ENCODE measurements around the gene C11orf68.
"Not testable (repeated sequence)": the region's sequence is repeated elsewhere in the genome, so short reads cannot be mapped to it uniquely, and the experiment has no call there.

C11orf68 gene

DNA sequence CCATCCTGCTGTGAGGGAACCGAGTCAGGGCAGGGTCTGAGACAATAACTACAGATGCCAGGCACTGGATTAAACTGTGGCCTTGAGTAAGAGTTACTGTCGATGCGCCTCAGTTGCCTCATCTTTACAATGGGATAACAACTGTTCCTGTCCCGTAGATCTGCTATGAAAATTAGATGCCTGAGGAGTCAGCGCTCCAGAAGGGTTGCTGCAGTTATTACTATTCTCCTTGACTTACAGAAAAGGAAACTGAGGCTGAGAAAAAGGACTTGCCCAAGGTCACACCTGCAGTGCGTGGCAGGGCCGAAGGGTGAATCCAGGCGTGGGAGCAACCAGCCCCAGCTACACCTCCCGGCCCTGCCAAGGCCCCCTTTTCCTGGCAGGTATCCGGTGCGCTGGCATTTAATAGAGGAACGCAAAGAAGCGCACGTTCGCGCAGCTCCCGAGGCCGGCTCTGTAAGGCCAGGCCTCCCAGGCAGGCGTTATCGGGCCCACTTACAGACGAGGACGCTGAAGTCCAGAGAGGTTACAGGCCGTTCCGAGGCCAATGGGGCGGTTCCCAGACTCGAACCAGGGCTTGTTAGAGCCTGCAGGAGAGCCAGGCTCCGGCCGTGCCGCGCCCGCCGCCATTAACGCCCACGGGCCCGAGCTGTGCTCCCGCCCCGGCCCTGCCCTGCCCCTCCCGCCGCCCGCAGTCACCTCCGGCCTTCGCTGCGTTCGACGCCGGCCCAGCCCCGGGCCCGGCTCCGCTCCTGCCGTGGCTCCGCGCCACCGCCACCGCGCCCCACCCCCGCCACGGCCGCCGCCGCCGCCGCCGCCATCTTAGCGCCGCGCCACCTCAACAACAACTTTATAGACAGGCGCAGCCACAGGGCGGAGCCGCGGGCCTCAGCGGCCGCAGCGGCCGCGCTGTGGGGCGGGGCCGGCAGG is at the start of gene C11orf68:
Gene C11orf68, minus strand, starts transcription at position 852 of the 930 bp plus-strand sequence. Its CDS starts 31 bp downstream, at position 821.
- no peak for DNase-seq (ENCODE audit: low read depth in 2 of 2)

DNA sequence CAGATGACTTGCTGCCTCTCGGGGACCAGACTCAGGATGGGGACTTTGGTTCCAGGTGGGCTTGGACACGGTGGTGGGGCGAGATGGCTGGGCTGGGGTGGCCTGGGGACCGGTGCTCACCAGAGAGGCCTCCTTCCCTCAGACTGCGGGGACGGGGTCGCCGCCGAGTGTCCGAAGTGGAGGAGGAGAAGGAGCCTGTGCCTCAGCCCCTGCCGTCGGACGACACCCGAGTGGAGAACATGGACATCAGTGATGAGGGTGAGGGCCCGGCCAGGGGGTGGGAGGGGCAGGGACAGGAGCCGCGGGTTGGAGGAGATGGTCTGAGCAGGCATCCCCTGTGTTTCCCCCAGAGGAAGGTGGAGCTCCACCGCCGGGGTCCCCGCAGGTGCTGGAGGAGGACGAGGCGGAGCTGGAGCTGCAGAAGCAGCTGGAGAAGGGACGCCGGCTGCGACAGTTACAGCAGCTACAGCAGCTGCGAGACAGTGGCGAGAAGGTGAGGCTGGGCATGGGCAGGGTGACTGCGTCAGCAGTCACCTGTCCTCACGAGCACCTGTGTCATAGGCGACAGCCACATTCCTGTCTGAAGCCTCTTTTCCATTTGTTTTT is 48.6 kb upstream of the C11orf68 start:
- DNase-seq (ENCODE audit: low read depth in 2 of 2), result no peak

DNA sequence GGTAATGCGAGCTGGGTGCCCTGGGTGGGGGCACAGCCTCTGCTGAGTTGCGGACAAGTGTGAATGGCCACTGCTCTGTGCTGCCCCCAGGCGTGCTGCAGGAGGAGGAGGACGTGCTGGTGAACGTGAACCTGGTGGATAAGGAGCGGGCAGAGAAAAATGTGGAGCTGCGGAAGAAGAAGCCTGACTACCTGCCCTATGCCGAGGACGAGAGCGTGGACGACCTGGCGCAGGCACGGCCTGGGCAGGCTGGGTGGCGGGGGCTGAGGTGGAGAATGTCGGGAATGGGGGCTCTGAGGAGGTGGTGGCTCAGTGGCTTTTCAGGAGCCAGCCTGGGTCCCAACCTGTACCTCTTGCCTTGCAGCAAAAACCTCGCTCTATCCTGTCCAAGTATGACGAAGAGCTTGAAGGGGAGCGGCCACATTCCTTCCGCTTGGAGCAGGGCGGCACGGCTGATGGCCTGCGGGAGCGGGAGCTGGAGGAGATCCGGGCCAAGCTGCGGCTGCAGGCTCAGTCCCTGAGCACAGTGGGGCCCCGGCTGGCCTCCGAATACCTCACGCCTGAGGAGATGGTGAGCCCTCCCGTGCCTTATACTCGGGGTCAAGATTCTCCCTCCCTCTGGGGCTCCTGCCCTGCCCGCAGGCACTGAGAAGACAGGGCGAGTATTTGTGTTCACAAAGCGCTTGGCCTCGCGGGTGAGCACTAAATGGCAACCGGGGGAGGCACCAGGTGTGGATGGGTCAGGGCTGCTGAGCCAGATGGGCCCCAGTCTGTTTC is 47.3 kb upstream of the C11orf68 start:
- DNase-seq (ENCODE audit: low read depth in 2 of 2), result no peak

GRCh38 chr11:65964906-65965305 is 46.0 kb upstream of the C11orf68 start:
- no peak for DNase-seq (ENCODE audit: low read depth in 2 of 2)

- DNase-seq (ENCODE audit: low read depth in 2 of 2), result no peak
Observed at GRCh38 chr11:65962141-65962564, 43.3 kb upstream of the C11orf68 start.

DNA sequence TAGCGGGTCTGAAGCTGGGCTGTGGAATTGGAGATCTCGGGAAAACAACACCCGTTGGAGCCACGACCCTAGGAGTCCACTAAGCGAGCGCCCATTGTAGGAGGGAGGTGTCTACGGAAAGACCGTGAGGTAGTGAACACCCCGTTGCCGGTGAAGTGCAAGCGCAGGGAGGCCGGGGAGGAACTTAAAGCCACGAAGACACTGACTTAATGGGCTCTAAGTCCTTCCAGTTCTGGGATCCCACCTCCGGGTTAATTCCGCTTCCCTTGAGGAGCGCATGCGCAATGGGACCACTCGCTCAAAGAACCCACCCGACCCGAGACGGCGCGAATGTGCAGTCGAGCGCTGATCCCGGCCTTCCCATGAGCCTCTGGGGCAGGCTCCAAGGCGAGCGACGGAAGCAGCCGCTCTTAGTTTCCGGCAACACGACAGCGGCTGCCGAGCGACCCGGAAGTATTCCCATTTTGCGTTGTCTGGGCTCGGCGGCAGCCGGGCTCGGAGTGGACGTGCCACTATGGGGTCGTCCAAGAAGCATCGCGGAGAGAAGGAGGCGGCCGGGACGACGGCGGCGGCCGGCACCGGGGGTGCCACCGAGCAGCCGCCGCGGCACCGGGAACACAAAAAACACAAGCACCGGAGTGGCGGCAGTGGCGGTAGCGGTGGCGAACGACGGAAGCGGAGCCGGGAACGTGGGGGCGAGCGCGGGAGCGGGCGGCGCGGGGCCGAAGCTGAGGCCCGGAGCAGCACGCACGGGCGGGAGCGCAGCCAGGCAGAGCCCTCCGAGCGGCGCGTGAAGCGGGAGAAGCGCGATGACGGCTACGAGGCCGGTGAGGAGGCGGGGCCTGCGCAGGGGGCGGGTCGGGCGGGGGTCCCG is 42.6 kb upstream of the C11orf68 start, which contains the start of gene SART1:
Gene SART1, plus strand, starts transcription at position 468 of the 874 bp plus-strand sequence. Its CDS starts 47 bp downstream, at position 515.
- peak; percentile 93 to 95 for DNase-seq (ENCODE audit: low read depth in 2 of 2)

GRCh38 chr11:65960824-65961266 is 42.0 kb upstream of the C11orf68 start:
- DNase-seq (ENCODE audit: low read depth in 2 of 2), result no peak

DNA sequence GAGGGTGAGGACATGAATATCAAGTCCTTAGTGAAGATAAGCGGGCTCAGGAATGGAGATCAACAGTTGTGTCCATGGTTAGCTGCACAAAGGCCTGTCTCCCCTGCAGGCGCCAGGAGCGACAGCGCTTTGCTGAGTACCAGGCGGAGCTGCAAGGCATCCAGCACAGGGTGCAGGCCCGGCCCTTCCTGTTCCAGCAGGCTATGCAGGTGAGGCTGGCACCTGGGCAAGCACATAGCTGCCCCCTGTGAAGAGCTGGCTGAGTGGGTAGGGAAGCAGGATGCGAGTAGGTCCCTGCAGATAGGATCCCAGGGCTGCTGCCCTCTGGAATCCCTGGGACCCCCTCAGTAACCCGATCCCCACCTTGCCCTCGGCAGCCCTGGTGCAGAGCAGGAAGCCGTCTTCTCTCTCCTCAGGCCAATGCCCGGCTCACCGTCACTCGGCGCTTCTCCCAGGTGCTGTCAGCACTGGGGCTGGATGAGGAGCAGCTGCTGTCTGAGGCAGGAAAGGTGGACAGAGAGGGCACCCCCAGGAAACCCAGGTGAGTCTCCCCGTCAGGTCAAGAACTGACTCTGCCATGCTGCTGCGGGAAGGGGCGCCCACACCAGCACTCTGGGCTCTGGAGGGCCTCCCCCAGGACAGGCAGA is 40.0 kb upstream of the C11orf68 start:
- DNase-seq (ENCODE audit: low read depth in 2 of 2), result no peak

- DNase-seq (ENCODE audit: low read depth in 2 of 2), result no peak
Observed at GRCh38 chr11:65958291-65958690, 39.4 kb upstream of the C11orf68 start.

GRCh38 chr11:65954771-65955170 is 35.9 kb upstream of the C11orf68 start:
- no peak for DNase-seq (ENCODE audit: low read depth in 2 of 2)

DNA sequence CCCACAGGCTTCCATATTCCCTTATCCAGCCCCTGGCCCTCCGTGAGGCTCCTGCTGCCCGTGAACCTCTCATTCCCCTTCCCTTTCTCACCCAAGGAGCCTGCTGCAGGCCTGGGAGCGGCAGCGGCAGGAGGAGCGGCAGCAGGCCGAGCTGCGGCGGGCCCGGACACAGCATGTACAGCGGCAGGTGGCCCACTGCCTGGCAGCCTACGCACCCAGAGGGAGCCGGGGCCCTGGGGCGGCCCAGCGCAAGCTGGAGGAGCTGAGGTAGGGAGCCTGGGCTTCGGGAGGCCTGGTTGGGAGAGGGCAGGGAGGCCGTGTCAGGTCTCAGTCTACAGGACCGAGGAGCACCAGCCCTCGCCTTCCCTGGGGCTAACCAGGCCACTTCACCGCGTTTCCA is 34.6 kb upstream of the C11orf68 start:
- DNase-seq (ENCODE audit: low read depth in 2 of 2), result no peak

- DNase-seq (ENCODE audit: low read depth in 2 of 2), result no peak
Observed at GRCh38 chr11:65952052-65952521, 33.2 kb upstream of the C11orf68 start.

DNA sequence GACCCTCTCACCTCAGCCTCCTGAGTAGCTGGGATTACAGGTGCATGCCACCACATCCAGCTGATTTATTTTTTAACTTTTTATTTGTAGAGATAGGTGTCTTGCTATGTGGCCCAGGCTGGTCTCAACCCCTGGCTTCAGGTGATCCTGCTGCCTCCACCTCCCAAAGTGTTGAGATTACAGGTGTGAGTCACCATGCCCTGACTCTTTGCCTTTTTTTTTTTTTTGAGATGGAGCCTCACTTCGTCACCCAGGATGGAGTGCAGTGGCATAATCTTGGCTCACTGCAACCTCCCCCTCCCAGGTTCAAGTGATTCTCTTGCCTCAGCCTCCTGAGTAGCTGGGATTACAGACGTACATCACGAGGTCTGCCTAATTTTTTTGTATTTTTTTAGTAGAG is 32.8 kb upstream of the C11orf68 start:
- not testable (repeated sequence) for DNase-seq (ENCODE audit: low read depth in 2 of 2)

DNA sequence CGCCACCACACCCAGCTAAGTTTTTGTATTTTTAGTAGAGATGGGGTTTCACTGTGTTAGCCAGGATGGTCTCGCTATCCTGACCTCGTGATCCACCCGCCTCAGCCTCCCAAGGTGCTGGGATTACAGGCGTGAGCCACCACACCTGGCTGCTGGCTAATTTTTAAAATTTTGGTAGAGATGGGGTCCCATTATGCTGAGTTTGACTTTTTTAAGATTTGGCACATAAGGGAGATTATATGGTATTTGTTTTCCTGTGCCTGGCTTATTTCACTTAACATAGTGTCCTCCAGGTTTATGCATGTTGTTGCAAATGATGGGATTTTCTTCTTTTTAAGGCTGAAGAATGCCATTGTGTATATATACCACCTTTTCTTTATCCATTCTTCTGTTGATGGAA is 31.8 kb upstream of the C11orf68 start:
- DNase-seq (ENCODE audit: low read depth in 2 of 2), result not testable (repeated sequence)

DNA sequence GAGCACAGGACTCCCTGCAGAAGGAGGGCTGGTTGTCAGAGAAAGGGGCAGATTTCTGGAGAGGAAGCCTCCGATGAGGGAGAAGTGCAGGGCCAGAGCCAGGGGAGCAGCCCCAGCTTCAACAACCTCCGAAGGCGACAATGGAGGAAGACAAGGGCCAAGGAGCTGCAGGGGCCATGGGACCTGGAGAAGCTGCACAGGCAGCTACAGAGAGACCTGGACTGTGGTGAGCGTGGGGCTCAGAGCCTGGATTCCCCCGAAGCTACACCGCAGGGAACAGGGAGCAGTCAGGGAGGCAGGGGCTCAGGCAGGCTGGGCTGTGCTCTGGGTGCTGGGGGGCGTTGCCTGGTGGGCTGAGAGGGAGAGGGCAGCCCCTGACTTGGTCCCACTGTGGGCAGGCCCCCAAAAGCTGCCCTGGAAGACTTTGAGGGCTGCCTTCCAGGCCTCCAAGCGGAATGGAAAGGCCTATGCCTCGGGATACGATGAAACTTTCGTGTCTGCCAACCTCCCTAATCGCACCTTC is 28.8 kb upstream of the C11orf68 start:
- DNase-seq (ENCODE audit: low read depth in 2 of 2), result no peak

GRCh38 chr11:65947133-65947532 is 28.3 kb upstream of the C11orf68 start:
- no peak for DNase-seq (ENCODE audit: low read depth in 2 of 2)

DNA sequence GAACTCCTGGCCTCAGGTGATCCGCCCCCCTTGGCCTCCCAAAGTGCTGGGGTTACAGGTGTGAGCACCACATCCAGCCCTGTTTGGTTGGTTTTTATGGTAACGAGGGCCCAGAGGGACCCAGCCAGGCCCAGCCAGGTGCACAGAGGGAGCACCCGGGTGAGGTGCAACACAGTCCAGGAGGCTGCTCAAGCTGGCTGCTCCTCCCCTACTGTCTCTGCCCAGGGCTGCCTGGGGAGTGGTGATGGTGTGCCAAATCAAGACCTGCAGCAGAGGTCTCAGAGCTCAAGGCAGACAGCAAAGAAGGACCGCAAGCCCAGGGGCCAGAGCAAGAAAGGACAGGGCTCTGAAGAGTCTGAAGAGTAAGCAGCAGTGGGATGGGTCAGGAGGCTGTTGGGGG is 27.8 kb upstream of the C11orf68 start:
- no peak for DNase-seq (ENCODE audit: low read depth in 2 of 2)

GRCh38 chr11:65945941-65946558 is 27.2 kb upstream of the C11orf68 start:
- DNase-seq (ENCODE audit: low read depth in 2 of 2), result no peak

GRCh38 chr11:65945430-65945911 is 26.6 kb upstream of the C11orf68 start, which contains the start of gene TSGA10IP:
Gene TSGA10IP (plus strand): TSS chr11:65945480. CDS start chr11:65945676, 196 bp downstream.
- no peak for DNase-seq (ENCODE audit: low read depth in 2 of 2)

All from stimulated activated CD8-positive, alpha-beta memory T cell treated with anti-CD3 and anti-CD28 coated beads, Interleukin-15, amount 100 ng/mL, for 4 hours (primary cell).